ENCODE data around the gene NPAS3. TPM values are rescaled to one million over a fixed set of nuclear protein-coding genes. Genes with fewer than 3 reads are reported as not detected.

Gene NPAS3
- total RNA-seq, 2 donors from 2014 or later: 1.1 to 1.8 TPM

GRCh38 chr14:33802737-33803136 is 864.1 kb downstream of the NPAS3 start:
- Histone ChIP-seq H3K4me3 (no peak overlapping the region), H3K27ac (no peak overlapping the region), H3K4me1 (replicated peaks) (no peaks in the 10 kb centered on the region), H3K36me3 (no peaks in the 10 kb centered on the region), H3K9me3 (no peaks in the 10 kb centered on the region), H3K27me3 (replicated peaks; ENCODE audit: insufficient read depth) (no peaks in the 10 kb centered on the region)
- no peak for DNase-seq (ENCODE audit: low spot score)
- intact Hi-C loops (cut with DNase I): no loop called here
- TF ChIP-seq POLR2AphosphoS5 (IDR thresholded peaks at IDR 0.05) (no peak), POLR2A (IDR thresholded peaks at IDR 0.05) (no peak)
- TF ChIP-seq, protein P1, sequence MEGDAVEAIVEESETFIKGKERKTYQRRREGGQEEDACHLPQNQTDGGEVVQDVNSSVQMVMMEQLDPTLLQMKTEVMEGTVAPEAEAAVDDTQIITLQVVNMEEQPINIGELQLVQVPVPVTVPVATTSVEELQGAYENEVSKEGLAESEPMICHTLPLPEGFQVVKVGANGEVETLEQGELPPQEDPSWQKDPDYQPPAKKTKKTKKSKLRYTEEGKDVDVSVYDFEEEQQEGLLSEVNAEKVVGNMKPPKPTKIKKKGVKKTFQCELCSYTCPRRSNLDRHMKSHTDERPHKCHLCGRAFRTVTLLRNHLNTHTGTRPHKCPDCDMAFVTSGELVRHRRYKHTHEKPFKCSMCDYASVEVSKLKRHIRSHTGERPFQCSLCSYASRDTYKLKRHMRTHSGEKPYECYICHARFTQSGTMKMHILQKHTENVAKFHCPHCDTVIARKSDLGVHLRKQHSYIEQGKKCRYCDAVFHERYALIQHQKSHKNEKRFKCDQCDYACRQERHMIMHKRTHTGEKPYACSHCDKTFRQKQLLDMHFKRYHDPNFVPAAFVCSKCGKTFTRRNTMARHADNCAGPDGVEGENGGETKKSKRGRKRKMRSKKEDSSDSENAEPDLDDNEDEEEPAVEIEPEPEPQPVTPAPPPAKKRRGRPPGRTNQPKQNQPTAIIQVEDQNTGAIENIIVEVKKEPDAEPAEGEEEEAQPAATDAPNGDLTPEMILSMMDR (IDR thresholded peaks at IDR 0.05): no peak
- 87% methylated on average over 2 of the region's 2 CpGs for WGBS

GRCh38 chr14:33805593-33805992 is 866.9 kb downstream of the NPAS3 start:
- 78% methylated on average over 2 of the region's 2 CpGs for WGBS
- Histone ChIP-seq H3K27me3 (replicated peaks; ENCODE audit: insufficient read depth) (no peaks in the 10 kb centered on the region), H3K27ac (no peak overlapping the region), H3K9me3 (no peaks in the 10 kb centered on the region), H3K36me3 (no peaks in the 10 kb centered on the region), H3K4me3 (no peak overlapping the region), H3K4me1 (replicated peaks) (no peaks in the 10 kb centered on the region)
- intact Hi-C loops (cut with DNase I): no loop called here
- no peak for DNase-seq (ENCODE audit: low spot score)
- TF ChIP-seq POLR2A (IDR thresholded peaks at IDR 0.05): no peak
- TF ChIP-seq, protein P1 (IDR thresholded peaks at IDR 0.05): no peak
- TF ChIP-seq POLR2AphosphoS5 (IDR thresholded peaks at IDR 0.05): no peak

DNA sequence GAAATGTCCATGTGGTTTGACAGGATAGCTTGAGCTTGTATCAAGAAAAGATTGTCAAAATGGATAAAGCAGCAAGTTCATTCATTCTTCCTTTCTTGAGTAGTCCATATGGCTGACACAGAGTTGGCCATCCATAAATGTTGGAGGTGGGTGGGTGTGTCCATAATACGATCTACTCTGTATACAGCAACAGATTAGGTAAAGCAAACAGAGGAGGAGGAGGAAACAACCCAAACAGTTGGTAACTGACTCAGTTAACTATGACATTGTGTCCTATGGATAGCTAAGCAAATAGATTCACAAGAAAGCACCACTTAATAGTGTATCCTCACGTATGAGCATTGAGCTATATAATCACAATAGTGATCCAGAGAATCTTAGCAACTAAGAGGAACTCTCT is 868.2 kb downstream of the NPAS3 start:
- Histone ChIP-seq H3K9me3 (no peaks in the 10 kb centered on the region), H3K4me3 (no peak overlapping the region), H3K27ac (no peak overlapping the region), H3K4me1 (replicated peaks) (no peaks in the 10 kb centered on the region), H3K36me3 (no peaks in the 10 kb centered on the region), H3K27me3 (replicated peaks; ENCODE audit: insufficient read depth) (no peaks in the 10 kb centered on the region)
- 74% methylated on average over 2 of the region's 2 CpGs for whole genome bisulfite sequencing
- DNase-seq (ENCODE audit: low spot score): no peak
- TF ChIP-seq, protein P1 (IDR thresholded peaks at IDR 0.05): no peak
- TF ChIP-seq POLR2AphosphoS5 (IDR thresholded peaks at IDR 0.05): no peak
- TF ChIP-seq POLR2A (IDR thresholded peaks at IDR 0.05): no peak
- intact Hi-C loops (cut with DNase I): no loop called here

DNA sequence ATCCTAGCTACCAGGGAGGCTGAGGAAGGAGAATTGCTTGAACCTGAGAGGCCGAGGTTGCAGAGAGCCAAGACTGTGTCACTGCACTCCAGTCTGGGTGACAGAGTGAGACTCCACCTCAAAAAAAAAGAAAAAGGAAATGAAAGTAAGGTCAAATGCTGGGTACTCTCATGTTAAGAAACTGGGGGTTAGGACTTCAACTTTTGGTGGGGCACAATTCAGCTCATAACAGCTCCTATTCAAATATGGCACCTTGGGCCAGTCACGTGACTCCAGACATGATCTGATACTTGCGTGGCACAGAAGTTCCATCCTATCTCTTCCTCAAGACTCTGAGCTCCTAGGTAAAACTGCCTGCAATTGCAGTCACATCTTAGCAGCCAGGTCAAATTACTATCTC is 869.5 kb downstream of the NPAS3 start:
- intact Hi-C loops (cut with DNase I): no loop called here
- H3K27me3 ChIP-seq (replicated peaks; ENCODE audit: insufficient read depth): no peaks in the 10 kb centered on the region
- no peaks in the 10 kb centered on the region for H3K4me1 ChIP-seq (replicated peaks)
- no peaks in the 10 kb centered on the region for H3K36me3 ChIP-seq
- H3K9me3 ChIP-seq: no peaks in the 10 kb centered on the region
- H3K4me3 ChIP-seq: no peak overlapping the region
- H3K27ac ChIP-seq: no peak overlapping the region
- WGBS: 67% methylated on average over 3 of the region's 3 CpGs
- no peak for DNase-seq (ENCODE audit: low spot score)
- no peak for TF ChIP-seq POLR2A (IDR thresholded peaks at IDR 0.05)

DNA sequence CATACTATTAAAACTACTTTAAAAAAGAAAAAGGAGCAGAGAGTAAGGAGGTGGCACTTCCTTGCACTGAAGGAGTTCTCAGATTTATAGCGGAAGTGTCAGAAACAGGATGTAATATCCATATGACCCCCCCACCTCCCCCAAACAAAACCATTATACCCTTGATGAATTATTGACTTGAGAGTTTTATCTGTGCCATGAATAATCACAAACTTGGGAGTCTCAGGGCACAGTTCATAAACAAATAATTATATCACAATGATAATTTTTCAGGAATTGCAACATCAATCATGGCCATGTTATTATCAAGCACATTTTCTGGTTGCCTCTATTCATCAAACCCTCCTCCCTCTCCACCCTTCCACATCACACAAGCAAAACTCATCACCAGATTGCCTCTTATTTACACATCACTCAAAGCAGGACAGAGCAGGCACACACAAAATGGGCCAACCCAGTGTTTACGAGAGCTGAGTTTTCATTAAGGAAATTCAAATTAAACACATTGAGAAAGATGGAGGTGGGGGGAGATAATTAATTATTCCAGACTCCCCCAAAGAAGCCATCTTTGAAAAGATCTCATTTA is 870.8 kb downstream of the NPAS3 start:
- intact Hi-C loops (cut with DNase I): no loop called here
- 89% methylated on average over 2 of the region's 2 CpGs for WGBS
- TF ChIP-seq, protein P1 (IDR thresholded peaks at IDR 0.05): no peak
- TF ChIP-seq POLR2A (IDR thresholded peaks at IDR 0.05) (no peak), POLR2AphosphoS5 (IDR thresholded peaks at IDR 0.05) (no peak)
- DNase-seq (ENCODE audit: low spot score): no peak
- no peaks in the 10 kb centered on the region for H3K9me3 ChIP-seq
- H3K4me1 ChIP-seq (replicated peaks): no peaks in the 10 kb centered on the region
- no peaks in the 10 kb centered on the region for H3K27me3 ChIP-seq (replicated peaks; ENCODE audit: insufficient read depth)
- H3K36me3 ChIP-seq: no peaks in the 10 kb centered on the region
- H3K4me3 ChIP-seq: no peak overlapping the region
- H3K27ac ChIP-seq: no peak overlapping the region
